HG02970 (cell line): ENCODE measurements around the gene CEP20.
"Not testable (repeated sequence)": the region's sequence is repeated elsewhere in the genome, so short reads cannot be mapped to it uniquely, and the experiment has no call there.

ENCODE experiments used
- ATAC-seq: cut with Tn5 transposase; IDR thresholded peaks from one replicate; pipeline ENCODE4 v1.9.1; 2021; ENCODE audit warnings: mild to moderate bottlenecking, moderate library complexity, moderate number of reproducible peaks; ENCODE audit not compliant: unreplicated experiment, low FRiP score

Gene CEP20

GRCh38 chr16:15864939-15865338 lies 23.5 kb downstream of the CEP20 start:
- ATAC-seq = no peak

DNA sequence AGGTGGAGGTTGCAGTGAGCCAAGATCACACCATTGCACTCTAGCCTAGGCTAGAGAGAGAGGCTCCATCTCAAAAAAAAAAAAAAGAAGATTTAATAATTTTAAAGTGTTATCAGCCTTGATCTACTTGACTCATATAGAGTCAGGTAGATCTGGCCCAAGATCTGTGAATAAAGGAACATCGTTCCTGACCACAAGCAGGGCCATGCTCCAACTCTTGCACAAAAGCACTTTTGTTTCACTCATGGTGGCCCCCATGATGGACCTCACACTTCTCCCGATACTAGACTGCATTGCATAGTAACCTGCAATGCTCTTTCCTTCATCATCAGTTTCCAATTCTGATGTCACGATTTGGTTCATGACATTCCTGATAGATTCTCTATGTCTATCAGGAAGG lies 26.4 kb downstream of the CEP20 start:
- ATAC-seq = no peak

DNA sequence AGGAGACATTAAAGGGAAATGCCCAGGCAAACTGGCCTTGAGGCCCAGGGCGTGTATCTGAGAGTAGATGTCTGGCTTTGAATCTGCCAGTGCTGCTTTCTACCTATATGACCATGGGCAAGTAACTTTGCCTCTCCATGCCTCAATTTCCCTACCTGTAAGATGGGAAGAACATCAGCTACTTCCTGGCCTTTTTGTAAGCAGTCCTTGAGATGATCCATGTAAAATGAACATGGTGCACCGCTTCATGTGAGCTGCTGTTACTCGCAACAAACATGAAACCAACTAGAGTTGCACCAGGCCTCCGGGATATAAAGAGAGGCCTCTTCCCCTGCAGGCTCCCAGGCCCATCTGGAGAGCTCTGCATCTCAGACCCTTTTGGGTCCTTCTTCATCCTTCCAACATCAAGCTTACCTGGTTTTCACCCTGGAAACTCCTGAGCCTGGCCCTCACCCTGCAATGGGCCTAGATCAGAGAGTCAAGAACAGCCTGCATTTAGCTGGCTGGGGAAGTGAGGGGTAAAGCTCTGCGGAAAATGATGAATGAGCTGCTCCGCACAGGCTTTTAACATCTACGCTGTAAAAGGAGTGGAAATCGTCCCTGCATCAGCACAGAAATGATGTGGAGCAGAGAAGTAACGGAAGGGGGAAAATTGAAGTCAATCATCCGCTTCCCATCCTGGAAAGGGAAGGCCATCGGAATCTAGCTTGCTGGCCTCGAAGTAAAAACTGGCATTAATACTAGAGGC lies 29.3 kb downstream of the CEP20 start:
- ATAC-seq = no peak

- no peak for ATAC-seq
Measured at GRCh38 chr16:15857724-15858560, 30.5 kb downstream of the CEP20 start.

DNA sequence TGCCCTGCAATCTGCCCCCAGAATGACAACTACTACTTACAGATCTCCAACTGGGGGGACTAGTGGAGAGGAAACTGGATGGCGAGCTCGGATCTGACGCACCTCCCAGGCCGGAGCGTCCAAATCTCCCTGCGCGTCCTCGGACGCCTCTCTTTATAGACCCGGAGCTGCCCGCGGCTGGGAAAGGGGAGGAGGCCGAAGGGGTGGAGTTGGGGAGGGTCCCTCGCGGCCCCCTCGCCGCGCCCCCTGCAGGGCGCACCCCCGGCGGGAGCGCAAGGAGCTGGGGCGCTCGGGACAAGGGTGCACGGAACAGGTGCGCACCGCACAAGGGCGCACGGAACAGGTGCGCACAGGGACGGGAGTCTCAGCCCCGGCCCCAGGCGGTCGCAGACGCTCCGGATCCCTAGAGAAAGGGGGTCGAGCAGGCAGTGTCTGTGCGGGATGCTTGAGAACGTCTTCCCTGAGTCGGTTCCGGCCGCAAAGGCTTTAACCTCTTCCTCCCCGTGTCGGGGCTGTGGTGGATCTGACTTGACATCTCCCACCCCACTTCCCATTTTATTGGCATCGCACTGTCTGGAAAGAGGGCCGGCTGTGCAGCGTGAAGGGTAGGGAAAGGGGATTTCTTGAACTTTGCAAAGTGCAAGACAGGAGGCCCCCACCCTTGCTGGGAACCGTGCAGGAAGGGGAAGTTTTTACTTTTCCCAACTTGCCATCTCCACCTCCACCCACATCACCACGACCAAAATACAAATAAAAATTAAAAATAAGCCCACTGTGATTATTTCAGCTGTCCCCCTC lies 31.3 kb downstream of the CEP20 start, which contains the start of gene MYH11:
Gene MYH11 (minus strand): TSS at position 128 of the 798 bp plus-strand sequence. CDS start 18,776 bp downstream, outside the sequence.
- ATAC-seq = no peak

DNA sequence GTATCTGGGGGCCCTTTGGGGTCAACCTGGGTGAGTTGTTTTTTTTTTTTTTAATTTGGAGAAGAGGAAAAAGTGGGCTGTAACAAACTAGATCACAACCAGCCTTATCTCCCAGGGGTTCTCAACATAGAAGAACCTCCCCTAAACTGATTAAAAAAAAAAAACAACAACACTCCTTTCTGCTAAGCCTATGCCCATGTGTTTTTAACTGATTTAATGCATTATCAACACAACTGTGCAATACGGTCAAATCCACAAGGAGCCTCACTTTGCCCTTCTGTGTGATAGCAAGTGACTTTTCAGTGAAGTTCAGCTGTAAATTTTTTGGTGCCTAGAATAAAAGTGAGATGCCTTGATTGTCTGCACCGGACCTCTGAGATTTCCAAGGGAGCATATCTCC lies 32.2 kb downstream of the CEP20 start:
- ATAC-seq = no peak

- ATAC-seq = no peak
Measured at GRCh38 chr16:15855704-15856003, 32.7 kb downstream of the CEP20 start.

GRCh38 chr16:15854906-15855703 lies 33.3 kb downstream of the CEP20 start:
- ATAC-seq = no peak

DNA sequence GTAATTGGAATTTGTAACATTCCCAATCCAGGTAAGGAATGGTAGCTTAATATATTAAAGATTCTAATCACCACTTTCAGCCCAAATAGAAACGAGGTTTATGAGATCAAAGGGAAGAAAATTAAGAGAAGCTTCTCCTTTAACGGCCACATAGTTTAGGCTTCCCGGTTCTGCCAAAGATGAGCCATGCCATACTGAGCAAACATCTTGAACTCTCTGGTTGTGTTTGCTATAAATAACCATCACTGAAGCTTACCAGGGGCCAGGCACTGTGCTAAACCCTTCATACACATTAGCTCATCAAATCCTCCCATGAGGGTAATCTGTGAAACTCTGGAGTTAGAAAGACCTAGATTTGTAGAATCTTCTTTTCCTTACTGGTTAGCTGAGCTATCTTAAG lies 34.3 kb downstream of the CEP20 start:
- no peak for ATAC-seq

- no peak for ATAC-seq
Measured at GRCh38 chr16:15853021-15853420, 35.4 kb downstream of the CEP20 start.

GRCh38 chr16:15850555-15850954 lies 37.8 kb downstream of the CEP20 start:
- ATAC-seq = not testable (repeated sequence)

DNA sequence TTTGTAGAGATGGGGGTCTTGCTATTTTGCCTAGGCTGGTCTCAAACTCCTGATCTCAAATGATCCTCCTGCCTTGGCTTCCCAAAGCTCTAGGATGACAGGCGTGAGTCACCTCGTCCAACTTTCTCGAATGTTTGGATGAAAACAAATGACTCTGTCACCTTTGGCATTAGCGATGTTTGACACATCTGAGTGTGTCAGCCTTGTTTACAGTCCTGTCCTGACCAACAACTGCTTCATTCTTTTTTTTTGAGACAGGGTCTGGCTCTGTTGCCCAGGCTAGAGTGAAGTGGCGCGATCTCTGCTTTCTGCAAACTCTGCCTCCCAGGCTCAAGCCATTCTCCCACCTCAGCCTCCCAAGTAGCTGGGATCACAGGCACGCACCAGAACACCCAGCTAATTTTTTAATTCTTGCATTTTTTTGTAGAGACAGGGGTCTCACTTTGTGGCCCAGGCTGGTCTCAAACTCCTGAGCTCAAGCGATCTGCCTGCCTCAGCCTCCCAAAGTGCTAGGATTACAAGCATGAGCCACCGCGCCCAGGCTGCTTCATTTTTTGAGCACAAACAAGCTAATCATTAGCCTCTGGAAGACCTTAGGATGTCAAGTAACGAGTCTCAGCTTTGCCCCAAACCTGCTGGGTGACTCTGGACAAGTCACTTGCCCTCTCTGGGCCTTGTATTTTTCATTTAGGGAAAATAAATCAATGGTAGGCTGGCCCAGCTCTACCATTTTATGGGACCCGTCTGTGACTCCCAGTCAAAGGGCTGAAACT lies 39.0 kb downstream of the CEP20 start:
- no peak for ATAC-seq

DNA sequence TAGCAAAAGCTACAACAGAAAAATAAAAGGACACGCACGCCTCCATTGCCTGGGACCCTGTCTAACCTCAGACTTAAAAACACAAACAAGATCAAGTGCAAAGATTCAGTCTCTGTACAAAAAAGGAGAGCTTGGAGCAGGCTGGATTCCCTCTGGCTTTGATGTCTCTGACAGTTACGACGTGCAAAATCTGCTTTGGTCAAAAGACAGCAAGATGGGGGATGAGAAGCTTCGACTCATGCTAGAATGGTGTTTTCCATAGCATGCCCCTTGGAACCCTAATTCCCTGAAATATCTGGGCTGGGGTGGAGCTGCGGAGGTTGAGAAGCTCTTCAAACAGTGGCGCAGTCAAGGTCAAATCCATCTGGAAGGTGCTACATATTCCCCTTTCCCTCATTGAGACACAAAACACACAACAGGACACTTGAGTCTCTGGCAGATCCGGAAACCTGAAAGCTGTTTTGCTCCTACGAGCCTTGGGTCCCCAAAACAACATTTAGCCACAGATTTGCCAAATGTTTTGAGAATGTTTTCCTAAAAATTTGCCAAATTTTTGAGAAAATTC lies 40.7 kb downstream of the CEP20 start:
- no peak for ATAC-seq

DNA sequence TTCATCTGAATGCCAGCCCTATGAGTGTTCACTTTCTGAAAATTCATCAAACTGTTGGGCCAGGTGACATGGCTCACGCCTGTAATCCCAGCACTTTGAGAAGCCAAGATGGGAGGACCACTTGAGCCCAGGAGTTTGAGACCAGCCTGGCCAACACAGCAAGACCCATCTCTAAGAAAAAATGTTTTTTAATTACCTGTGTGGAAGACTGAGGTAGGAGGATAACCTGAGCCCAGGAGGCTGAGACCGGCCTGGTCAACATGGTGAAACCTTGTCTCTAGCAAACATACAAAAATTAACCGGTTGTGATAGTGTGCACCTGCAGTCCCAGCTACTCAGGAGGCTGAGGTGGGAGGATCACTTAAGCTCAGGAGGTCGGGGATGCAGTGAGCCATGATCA lies 41.9 kb downstream of the CEP20 start:
- ATAC-seq = no peak

GRCh38 chr16:15843635-15844279 lies 44.6 kb downstream of the CEP20 start:
- ATAC-seq = no peak

DNA sequence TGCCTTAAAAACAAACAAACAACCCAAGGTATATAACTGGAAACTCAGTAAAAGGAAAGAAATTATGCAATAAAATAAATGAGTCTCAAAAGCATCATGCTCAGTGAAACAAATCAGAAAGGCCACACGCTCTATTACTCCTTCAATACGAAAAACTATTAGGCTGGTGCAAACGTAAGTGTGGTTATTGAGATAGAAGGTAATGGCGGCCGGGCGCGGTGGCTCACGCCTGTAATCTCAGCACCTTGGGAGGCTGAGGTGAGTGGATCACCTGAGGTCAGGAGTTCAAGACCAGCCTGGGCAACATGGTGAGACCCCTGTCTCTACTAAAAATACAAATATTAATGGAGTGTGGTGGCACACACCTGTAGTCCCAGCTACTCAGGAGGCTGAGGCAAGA lies 49.2 kb downstream of the CEP20 start:
- ATAC-seq = not testable (repeated sequence)

GRCh38 chr16:15837761-15838160 lies 50.6 kb downstream of the CEP20 start:
- ATAC-seq = no peak

- no peak for ATAC-seq
Measured at GRCh38 chr16:15836965-15837611, 51.3 kb downstream of the CEP20 start.
